ENCODE data around the gene LPAR5.

- TF ChIP-seq CTCF (IDR thresholded peaks at IDR 0.05; ENCODE audit: poor library complexity), result no peak
- no peak for TF ChIP-seq EZH2 (IDR thresholded peaks at IDR 0.05; ENCODE audit: borderline replicate concordance)
Measured at GRCh38 chr12:6652391-6652790, 16.6 kb upstream of the LPAR5 start.
